NCI-H1048 (cell line): ENCODE results near the gene MACROD2.
A peak's percentile ranks its signal among the peaks of the same experiment; 100 is the strongest.

Source experiments
- DNase-seq: peaks from one replicate; lab custom pipeline; 2025; lab: John Stamatoyannopoulos, UW

Gene MACROD2

DNA sequence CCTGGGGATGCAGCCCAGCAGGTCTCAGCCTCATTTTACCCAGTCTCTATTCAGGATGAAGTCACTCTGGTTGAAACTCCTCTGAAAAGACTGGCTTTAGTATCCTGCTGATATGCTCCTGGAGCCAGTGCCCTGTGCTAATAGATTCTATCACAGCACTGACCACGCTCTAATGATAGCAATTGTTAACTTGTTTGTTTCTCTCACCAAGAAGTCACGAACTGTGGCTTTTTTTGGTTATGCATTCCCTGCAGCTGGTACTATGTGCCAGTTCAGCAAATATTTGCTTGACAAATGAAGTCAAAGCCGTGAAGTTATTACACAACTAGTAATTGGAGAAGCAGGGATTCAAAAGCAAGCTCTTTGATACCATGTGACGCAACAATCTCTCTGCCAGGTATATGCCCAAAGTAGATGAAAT lies 1823.3 kb downstream of the MACROD2 start:
- no peak for DNase-seq

GRCh38 chr20:15823718-15824117 lies 1828.4 kb downstream of the MACROD2 start:
- DNase-seq, result no peak

GRCh38 chr20:15827628-15828027 lies 1832.3 kb downstream of the MACROD2 start:
- no peak for DNase-seq

DNA sequence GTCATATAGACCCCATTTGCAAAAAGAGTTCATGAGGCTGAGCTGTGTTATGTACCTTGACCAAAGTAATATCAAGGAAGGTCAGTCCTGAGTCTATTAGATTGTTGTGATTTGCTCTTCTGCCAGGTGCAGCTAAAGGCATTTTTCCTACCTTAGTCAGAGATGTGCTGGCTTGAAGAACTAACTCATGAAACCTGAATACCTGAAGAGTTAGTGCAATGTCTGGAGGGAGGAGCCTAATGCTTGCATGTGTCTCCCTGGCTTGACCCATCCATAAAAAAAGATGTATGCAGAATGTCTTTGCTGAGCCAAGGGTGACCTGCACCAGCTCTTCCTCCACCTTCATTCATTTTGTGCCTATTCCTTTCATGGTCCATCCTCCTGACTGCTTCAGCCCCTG lies 1835.9 kb downstream of the MACROD2 start:
- DNase-seq, result no peak

GRCh38 chr20:15832512-15832911 lies 1837.2 kb downstream of the MACROD2 start:
- no peak for DNase-seq

DNA sequence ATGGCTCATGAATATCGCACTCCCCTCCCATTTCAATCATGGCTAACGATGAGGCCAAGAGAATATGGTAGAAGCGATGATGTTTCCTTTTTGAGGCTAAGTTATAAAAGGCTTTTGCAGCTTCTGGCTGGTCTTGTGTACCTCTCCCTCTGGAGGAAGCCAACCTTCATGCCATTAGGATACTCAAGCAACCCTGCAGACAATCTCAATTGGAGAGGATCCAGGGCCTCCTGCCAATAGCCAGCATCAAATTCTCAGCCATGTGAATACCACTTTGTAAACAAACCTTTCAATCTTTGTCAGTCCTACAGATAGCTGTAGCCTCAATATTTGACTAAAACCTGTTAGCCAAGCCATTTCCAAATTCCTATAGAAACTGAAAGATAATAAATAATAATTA lies 1839.5 kb downstream of the MACROD2 start:
- no peak for DNase-seq

- no peak for DNase-seq
Measured at GRCh38 chr20:15835811-15836210, 1840.5 kb downstream of the MACROD2 start.

GRCh38 chr20:15836634-15837033 lies 1841.3 kb downstream of the MACROD2 start:
- DNase-seq, result no peak

DNA sequence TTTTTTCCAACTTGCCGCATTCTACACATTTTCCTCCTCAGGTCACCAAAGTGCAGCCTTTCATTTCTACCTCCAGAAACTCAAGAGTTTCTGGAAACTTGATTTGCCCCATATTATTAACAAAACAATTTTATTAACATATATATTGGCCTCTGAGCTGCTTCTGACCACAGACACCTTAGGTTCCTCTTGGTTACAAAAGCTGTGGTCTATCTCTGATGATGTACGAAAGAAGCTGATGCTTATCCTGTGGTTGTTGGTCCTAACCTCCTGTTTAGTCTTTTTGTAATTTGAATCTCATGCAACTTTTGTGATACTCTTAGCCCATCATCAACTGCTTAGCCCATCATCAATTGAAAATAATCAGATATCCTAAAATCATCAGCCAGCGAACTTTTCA lies 1842.2 kb downstream of the MACROD2 start:
- DNase-seq, result no peak

GRCh38 chr20:15838466-15838865 lies 1843.2 kb downstream of the MACROD2 start:
- DNase-seq, result no peak

GRCh38 chr20:15840636-15841301 lies 1845.5 kb downstream of the MACROD2 start:
- no peak for DNase-seq

DNA sequence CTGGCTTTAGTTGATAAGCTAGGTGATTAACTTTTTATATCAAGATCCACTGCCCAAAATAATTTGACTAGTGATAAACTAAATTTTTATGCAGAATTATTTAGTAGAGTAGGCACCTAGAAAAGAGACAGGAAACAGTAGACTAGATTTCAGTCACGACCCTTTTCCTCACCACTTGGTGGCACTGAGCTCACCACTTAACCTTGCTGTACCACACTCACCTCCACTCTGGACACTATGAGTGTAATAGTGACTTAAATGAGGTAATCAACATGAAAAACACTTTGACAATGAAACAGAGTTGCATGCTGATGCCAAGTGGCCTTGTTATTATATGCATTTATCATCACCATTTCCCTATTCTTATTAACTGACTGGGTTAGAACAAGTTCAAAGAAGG lies 1847.6 kb downstream of the MACROD2 start:
- DNase-seq, result no peak

DNA sequence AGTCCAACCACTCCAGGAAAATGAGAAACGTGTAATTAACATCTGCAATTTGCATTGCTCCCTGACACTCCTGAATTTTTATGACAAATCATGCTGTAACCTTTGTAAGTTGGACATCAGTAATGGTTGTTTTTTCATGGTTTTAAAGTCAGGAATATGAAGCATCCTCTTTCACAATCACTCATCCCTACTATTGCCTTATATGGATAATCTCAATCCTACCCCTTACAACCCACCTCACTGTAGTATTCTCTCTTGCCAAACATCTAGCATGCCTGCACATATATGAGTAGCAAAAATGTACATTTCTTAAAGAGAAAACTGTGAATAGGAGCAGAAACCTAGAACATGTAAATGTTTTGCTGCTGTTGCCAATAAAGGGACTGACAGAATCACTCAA lies 1848.5 kb downstream of the MACROD2 start:
- DNase-seq, result no peak

DNA sequence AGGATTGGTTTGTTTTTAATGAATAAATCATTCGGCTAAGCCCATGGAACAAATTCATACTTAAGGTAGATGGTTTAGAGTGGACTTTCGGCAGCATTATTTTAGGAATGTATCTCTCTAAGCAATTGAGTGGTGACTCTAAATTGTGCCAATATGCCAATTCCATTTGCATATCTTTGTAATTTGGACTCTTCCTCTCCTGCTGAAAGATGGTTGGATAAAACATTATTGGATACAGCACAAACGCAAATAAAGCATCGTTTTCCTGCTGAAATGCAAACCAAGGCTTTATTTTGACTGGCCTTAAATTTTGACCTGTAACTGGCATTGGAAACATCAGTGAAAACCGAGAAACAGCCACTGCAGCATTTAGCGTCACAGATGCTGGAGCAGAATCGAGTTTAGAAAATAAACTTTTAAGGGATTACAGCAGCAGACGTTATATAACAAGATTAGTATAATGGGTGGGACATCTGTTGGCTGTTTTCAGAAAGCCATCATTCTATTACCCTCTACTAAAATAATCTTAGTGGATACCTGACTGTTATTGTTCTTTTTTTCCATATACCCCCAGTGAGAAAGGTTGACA lies 1852.0 kb downstream of the MACROD2 start:
- DNase-seq, result no peak

DNA sequence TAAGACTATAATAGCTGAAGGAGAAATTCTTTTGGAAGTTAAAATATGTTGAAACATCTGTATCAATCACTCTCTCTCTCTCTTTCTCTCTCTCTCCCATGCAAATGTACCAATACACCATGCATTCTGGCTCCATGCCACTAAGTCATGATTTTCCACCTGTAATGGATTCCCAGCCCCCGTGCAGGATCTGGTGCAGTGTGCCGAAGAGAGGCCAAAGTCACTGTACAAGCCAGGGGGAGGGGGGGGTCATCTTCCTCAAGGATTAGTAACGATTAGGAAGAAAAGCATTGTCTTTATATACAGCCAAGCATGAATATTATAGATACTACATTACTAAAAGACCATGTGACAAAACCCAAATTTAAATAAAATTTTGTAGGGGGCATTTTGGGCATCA lies 1852.8 kb downstream of the MACROD2 start:
- no peak for DNase-seq

DNA sequence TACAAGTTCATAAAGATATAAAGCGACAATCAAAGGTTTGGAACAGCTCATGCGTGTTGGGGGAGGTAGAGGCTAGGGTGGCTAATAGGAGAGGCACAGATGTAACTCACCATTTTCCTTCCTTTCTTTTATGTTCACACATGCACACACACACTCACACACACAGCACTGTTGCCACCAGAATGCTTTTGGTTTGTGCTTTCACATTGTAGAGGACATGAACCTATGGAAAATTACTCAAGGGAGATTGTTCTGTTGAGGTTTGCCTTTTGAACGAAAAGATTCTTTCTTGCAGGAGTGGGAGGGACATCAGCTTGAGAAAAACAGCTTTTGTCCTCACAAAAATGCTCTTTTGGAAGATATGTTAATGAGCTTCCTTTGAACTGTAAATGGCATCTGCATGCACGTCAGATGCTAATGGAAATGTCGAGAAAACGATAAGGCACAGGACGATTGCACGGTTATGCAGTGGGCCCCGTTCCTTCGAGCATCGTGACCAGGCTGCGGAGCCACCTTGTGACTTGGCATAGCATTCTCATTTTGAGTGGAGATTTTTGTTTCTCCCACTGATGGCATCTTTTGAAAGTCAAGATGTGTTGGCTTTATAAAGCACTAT lies 1853.8 kb downstream of the MACROD2 start:
- no peak for DNase-seq

GRCh38 chr20:15851576-15852215 lies 1856.4 kb downstream of the MACROD2 start:
- no peak for DNase-seq

- DNase-seq, result no peak
Measured at GRCh38 chr20:15854911-15855310, 1859.6 kb downstream of the MACROD2 start.

- no peak for DNase-seq
Measured at GRCh38 chr20:15857173-15857784, 1862.0 kb downstream of the MACROD2 start.

DNA sequence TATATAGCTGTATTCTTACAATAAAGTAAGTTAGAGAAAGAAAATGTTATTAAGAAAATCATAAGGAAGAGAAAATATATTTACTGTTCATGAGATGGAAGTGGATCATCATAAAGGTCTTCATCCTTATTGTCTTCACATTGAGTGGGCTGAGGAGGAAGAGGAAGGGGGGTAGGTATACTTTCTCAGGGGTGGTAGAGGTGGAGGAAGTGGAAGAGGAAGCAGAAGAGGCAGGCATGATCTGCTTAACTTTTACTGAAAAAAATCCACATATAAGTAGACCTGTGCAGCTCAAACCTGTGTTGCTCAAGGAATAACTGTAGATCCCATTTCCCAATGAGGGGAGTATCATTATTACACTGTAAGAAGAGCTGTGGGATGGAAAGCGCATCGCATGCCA lies 1863.7 kb downstream of the MACROD2 start:
- DNase-seq, result no peak

- DNase-seq, result no peak
Measured at GRCh38 chr20:15860850-15861249, 1865.5 kb downstream of the MACROD2 start.

- DNase-seq, result peak; percentile 19
Measured at GRCh38 chr20:15862178-15862577, 1866.9 kb downstream of the MACROD2 start.

- DNase-seq, result no peak
Measured at GRCh38 chr20:15863735-15864134, 1868.4 kb downstream of the MACROD2 start.
